HCEC 1CT (cell line): ENCODE measurements around the gene SMARCA2.

ENCODE experiments used
- DNase-seq: peaks from one replicate; pipeline ENCODE4 v3.0.0-alpha.2; 2017

SMARCA2 gene

DNA sequence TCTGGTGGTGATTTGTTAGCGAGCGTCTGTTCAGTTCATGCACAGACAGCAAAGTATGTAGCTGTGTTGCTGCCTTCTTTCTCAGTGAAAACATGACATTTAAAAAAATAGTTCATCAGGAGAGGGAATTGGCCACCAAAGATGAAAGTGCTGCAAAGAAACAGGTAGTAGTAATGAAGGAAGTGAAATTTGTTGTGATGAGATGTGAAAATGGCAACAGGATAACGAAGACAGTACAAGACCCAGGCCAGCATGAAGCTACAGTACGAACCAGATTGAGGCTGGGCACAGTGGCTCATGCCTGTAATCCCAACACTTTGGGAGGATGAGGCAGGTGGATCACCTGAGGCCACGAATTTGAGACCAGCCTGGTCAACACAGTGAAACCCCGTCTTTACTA lies 136.0 kb downstream of the SMARCA2 start:
- no peak for DNase-seq

DNA sequence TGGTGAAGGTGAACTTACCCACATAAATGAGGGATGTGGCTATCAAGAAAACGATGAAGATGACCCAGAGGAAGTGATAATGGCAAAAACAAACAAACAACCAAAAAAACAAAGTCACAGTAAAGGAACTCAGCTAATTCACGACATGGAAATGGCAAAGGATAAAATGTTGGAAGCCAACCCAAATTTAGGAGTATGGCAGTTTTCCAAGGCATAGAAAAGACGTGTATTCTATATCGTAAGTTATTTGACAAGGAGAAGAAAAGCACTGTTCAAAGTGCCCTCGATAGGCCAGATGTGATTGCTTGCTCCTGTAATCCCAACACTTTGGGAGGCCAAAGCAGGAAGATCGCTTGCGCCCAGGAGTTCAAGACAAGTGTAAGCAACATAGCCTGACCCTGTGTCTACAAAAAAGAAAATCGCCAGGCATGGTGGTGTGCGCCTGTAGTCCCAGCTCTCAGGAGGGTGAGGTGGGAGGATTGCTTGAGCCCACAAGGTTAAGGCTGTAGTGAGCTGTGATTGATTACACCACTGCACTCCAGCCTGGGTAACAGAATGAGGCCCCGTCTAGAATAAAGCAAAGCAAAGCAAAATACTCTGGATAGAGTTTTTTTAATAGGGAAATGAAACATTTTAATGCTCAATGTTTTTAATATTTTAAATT lies 138.0 kb downstream of the SMARCA2 start:
- no peak for DNase-seq

GRCh38 chr9:2153630-2154217 lies 138.6 kb downstream of the SMARCA2 start:
- DNase-seq = no peak

DNA sequence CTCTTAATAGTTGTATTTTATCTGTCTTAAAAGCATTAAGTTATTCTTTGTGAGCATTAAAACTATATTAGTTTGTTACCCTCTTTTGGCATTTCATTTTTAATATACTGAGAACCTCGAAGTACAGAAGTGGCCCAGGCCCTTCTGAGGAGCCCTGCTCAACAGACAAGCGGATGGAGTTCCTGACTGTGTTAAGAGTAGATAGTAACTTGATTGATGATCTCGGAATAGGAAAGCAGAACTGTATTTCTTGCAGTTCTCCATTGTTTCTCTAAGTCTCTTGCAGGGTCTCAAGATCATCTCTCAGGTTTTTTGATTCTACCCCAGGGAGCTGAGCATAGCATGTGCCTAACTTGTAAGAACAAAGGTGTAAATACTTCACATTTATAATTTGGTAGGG lies 139.6 kb downstream of the SMARCA2 start:
- no peak for DNase-seq

GRCh38 chr9:2155966-2156365 lies 140.8 kb downstream of the SMARCA2 start:
- DNase-seq = no peak

DNA sequence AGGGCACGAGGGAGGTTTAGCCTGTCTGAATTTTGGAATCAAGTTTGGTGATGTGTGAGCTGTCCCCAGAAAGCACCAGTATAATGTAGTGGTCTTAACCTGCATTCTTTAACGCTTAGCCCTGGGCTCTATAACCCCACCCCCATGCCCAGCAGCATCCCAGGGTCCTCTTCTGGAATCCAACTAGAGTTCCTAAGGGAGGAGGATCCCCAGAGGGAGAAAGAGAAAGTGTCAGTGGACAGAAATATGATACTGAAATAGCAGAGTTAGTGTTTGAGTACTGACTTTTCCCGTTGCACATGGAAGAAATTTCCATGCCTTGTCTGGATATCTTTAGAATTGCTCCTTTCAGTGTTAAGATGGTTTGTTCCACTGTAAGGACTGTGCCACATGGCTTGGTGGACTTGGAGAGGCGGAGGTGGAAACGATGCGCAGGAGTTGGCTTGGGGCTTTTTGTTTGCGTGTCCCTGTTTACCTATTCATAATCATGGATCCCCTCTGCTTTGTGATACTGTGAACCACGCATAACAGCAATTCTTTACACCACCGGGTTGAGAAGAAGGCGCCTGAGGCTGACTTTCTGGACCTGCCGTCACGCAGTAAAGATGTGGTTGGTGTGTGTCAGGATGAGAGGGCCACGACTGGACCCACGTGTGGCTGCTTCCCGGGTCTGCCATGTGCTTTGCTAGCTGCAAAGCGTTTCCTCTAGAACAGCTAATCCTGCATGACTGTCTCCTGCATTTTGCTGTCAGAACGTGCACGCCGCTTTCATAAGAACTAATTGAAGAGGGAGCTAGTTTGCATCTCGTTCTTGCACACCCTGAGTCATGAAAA lies 142.3 kb downstream of the SMARCA2 start:
- DNase-seq = peak; percentile 73

DNA sequence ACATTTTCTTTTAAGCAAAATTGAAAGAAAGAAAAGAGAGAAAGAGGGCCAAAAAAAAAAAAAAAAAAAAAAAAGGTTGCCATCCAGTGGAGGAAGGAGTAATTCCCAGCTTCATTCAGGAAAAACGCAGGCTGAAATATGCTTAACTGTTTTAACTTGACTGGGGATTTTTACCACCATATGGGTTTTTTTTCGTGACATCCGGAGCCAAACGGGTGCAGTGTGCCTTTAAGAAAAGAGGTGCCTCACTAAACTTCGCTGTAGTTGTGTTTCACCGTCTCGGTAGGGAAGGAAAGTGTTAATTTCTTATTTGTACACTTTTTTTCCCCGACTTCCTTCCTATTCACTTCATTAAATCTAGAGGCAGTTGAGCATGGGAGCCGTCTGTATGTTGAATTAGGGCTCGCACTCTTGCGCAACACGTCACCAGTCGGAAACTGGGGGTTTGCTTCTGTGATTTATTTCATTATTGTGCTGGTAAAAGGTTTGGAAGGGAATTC lies 143.0 kb downstream of the SMARCA2 start:
- peak; percentile 84 for DNase-seq

- DNase-seq = no peak
These were observed 143.8 kb downstream of the SMARCA2 start for GRCh38 chr9:2158766-2159430.

DNA sequence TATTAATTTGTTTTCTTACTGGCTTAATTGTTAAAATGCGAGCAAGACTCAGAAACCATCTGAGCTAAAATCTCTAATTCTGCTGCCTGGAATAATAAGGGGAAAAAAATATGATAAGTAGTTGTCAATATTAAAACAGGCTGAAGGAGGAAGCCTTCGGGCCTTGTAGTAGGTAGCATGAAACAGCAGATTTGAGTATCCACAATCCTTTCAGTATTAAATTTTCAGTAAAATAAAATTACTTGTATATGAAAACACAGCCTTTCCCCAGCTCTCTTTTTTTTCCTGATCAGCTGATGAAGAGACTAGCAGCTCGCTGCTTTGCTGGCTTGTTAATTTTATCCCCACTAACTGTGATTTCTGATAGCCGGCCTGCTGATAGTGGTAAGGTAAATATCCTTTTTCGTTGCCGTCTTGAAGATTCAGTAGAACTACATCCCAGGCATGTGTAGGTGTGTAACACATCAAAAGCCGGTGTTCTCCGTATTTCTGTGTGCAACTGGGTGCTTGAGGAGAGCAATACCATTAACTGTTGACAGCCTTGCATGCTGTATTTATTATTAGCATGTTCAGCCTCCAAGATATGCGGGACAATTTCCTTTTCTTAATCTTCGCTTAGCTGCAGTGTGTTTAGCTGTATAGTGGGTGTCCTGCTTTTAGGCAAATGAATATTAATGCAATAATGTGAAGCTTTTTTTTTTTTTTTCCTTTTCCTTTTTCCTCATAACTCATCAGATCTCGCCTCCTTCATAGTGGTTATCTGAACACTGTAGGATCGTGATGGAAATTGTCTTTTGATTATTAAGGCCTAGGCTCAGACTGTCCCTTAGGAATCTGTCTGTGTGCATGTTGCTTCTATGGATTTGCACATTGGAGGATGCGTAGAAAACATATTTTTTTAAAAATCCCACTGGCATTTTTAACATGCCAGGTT lies 144.6 kb downstream of the SMARCA2 start:
- peak; percentile 16 for DNase-seq

GRCh38 chr9:2161661-2162060 lies 146.5 kb downstream of the SMARCA2 start:
- DNase-seq = no peak

GRCh38 chr9:2163231-2163885 lies 148.2 kb downstream of the SMARCA2 start:
- DNase-seq = no peak

- no peak for DNase-seq
These were observed 149.1 kb downstream of the SMARCA2 start for GRCh38 chr9:2164268-2164667.

DNA sequence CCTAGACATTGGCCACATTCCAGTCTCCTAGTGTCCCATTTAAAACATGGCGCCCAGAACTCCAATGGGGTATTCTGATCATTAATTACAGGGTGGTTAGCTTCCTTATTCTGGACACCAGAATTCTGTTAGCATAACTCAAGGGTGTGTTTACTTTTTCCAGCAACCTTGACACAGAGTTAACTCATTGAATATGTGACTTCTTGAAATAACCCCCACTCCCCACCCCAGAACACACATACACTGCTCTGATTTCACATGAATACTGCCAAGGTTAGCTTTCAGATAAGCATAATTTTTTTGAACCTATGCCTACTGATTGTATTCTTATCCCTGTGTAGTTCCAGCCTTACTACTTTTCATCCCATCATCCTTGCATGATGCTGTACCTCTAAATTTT lies 151.1 kb downstream of the SMARCA2 start:
- no peak for DNase-seq

DNA sequence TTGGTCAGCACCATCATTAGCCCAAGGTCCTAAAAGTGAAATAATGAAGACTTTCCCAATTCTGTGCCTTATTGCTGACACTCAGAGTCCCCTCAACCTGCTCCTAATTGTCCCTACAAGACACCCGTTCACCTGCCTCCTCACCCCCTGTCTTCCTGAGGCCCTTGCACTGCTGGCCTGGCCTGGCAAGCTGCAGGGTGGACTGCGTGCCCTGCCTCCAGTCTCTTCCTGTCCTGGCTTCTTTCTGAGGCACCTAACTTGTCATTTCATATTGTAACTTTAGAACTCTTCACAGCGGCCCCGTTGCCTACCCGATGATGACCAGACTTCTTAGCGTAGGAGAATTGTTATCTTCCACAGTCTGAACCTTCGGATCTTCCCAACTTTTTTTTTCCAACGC lies 153.9 kb downstream of the SMARCA2 start:
- DNase-seq = no peak

DNA sequence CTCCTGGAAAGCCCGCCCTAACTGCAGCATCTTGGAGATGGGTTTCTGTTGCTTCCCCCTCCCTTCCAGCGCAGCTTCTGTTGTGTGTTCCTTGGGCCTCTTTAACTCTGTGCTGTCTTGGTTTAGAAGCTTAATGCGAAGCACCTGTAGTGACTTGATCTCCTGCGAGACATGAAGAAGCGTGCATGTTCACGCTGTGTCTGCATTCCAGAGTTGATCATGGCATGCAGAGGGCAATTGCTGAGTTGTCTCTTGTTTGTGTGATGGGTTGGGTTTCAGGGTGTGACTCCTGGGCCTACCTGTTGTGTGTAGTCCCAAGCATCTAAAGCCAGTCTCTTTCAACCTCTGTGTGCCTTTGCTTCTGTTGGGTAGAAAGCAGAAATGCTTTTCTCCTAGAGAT lies 155.6 kb downstream of the SMARCA2 start:
- DNase-seq = no peak

GRCh38 chr9:2173170-2173569 lies 158.0 kb downstream of the SMARCA2 start:
- no peak for DNase-seq

DNA sequence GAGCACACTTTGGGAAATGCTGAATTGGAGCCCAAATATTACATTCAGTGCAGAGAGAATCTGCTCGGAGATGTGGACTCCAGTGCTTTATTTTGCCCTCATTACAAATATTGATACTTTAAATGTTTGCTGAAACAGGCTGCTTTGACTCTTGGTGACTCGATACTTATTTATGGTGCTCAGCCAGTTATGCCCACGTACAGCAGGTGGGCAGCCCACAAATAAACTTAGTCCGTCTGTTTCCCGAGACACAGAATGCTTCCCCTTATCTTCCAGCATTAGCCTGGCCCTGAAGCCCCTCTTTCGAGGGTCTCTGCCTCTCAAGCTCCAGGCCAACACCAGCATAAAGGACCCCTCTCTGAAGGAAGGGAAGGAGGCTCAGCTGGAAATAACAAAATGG lies 158.7 kb downstream of the SMARCA2 start:
- no peak for DNase-seq

DNA sequence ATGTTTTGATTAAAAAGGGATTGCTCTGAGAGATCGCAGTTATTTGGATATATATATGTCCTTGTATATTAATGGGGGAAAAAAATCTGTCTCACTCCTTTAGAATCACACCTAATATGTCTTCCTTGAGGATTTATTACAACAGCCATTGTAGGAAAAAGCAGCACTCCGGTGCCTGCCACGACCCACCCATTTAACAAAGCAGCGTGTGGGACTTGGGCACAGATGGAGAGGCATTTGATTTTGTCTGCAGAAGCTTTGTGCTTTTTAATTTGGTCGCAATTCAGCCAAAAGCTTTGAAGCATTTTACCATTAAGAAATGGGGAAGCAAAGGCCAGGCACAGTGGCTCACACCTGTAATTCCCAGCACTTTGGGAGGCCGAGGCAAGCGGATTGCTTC lies 159.2 kb downstream of the SMARCA2 start:
- DNase-seq = no peak

DNA sequence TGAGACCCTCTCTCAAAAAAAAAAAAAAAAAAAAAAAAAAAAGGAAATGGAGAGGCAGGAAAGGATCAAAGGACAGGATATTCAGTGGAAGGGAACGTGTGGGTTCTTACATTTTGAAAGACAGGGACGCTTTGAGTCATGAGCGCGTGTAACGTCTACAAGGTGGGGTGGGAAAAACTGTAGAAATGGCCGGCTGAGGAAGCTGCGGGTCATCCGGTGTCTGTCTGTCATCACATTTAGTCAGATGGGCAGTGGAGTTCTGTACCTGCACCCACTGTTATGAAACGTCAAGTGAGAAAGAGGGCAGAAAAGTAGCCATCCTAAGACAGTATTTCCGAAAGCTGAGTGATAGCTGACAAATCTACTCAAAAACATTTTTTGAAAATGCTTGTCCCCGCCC lies 159.8 kb downstream of the SMARCA2 start:
- no peak for DNase-seq

DNA sequence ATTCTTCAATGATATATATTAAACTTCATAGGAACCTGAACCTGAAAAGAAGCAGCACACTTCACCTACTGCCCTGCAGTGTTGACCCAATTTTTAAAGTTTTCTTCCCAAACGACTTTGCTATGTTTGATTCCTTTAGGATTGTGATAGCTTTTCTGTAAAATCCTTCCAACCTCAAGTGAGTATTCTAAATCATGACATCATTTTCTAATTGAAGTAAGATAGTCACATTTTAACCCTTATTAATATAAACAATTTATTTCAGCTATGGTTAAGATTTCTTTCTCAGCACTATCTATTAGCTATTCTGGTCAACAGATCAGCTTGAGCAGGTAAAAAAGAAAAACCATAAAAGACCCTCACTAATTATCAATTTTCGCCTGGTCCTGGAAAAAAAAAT lies 162.0 kb downstream of the SMARCA2 start:
- DNase-seq = no peak

GRCh38 chr9:2178034-2178734 lies 163.0 kb downstream of the SMARCA2 start:
- DNase-seq = no peak
